LNCAP (cell line): ENCODE results near the gene ARL8A.

Source experiments
- CTCF ChIP-seq: fragments of 450-650 bp; IDR thresholded peaks from 2 replicates; pipeline ENCODE4 v1.5.1; 2017; ENCODE audit warnings: mild to moderate bottlenecking

ARL8A gene

GRCh38 chr1:202085682-202086373, 58.7 kb downstream of the ARL8A start:
- TF ChIP-seq CTCF: no peak

GRCh38 chr1:202084791-202085681, 59.5 kb downstream of the ARL8A start:
- TF ChIP-seq CTCF: no peak
